ENCODE data around the gene YY1. TPM values are rescaled to one million over a fixed set of nuclear protein-coding genes. Genes with fewer than 3 reads are reported as not detected.

Gene YY1
- polyA plus RNA-seq (2011; rRNA removed) (61.6 and 65.8 TPM in 2 replicates), polyA plus RNA-seq (2017; fragmentation: RNase III; extraction: RNeasy Plus Mini Kit Qiagen cat#74134 plus additional on column Dnase treatment) (58.1 to 59.6 TPM (median 58.4 TPM) in 3 replicates), polyA minus RNA-seq (2011; rRNA and poly(A)+ RNA removed) (27.6 and 36.8 TPM in 2 replicates)
- polyA plus RNA-seq (2012; cell fraction: cytosol; rRNA removed), result 23.0 and 24.3 TPM in 2 replicates
- polyA plus RNA-seq (2012; cell fraction: nucleus; rRNA removed), result 22.9 and 23.5 TPM in 2 replicates

DNA sequence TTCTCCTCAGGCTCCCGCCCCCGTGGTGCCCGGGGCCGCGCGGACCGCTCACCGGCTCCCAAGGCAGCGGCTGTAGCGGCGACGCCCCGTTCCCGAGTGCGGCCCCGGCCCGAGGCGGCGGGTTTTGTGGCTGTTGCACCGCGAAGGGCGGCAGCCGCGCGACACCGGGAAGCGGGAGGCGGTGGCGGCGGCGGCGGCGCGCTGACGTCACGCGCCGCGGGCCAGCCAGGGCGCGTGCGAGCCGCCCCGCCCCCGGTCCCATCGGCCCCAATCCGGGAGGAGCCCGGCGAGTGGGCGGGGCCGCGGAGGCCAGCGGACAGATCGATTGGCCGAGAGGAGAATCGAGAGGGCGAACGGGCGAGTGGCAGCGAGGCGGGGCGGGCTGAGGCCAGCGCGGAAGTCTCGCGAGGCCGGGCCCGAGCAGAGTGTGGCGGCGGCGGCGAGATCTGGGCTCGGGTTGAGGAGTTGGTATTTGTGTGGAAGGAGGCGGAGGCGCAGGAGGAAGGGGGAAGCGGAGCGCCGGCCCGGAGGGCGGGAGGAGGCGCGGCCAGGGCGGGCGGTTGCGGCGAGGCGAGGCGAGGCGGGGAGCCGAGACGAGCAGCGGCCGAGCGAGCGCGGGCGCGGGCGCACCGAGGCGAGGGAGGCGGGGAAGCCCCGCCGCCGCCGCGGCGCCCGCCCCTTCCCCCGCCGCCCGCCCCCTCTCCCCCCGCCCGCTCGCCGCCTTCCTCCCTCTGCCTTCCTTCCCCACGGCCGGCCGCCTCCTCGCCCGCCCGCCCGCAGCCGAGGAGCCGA, at the start of gene YY1:
TSS of gene YY1 (plus strand) at position 726 of the 792 bp plus-strand sequence. CDS start 101 bp downstream, outside the sequence.
- Histone ChIP-seq H3K9me3 (no peaks in the 10 kb centered on the region), H3K4me1 (peaks cover 31% of the 10 kb centered on the region; the same call in 2 of the 3 replicates), H3K27ac (peak within 1 kb of the TSS; percentile 96 to 98), H3K4me3 (peak within 1 kb of the TSS; percentile 66), H3K4me2 (peak within 1 kb of the TSS; percentile 92)
- CTCF ChIA-PET, result interaction anchor here (1.2 kb wide), 1 partner anchor 46 kb away, joined by 3 read pairs; no protein-coding TSS in a partner anchor
- DNase-seq (ENCODE audit: low read depth in 1 of 2, low spot score in 1 of 2) (peak; percentile 86 to 98), FAIRE-seq (no peak), ATAC-seq (peak; percentile 84 to 92)
- POLR2A ChIA-PET, result interaction anchor here (1.0 to 1.2 kb wide), 2 partner anchors 8 to 46 kb away, joined by 4 read pairs; no protein-coding TSS in a partner anchor
- 2% methylated on average over 22 of the region's 125 CpGs for WGBS (ENCODE audit: missing lambda C conversion rate)
- peak in 1 of 2 experiments; percentile 81 for TF ChIP-seq JUN (IDR thresholded peaks at IDR 0.05)
- TF ChIP-seq HOXA7 (CRISPR knock-in tag; IDR thresholded peaks at IDR 0.05), result no peak
- TF ChIP-seq CBX2 (IDR thresholded peaks at IDR 0.05; ENCODE audit: borderline replicate concordance, low read depth), result no peak
- TF ChIP-seq POLR2A (IDR thresholded peaks at IDR 0.05; ENCODE audit: low read length), result peak; percentile 52
- no peak for TF ChIP-seq POLR2AphosphoS2 (conservative IDR thresholded peaks at IDR 0.05; ENCODE audit: low read length)
- TF ChIP-seq, protein P1, sequence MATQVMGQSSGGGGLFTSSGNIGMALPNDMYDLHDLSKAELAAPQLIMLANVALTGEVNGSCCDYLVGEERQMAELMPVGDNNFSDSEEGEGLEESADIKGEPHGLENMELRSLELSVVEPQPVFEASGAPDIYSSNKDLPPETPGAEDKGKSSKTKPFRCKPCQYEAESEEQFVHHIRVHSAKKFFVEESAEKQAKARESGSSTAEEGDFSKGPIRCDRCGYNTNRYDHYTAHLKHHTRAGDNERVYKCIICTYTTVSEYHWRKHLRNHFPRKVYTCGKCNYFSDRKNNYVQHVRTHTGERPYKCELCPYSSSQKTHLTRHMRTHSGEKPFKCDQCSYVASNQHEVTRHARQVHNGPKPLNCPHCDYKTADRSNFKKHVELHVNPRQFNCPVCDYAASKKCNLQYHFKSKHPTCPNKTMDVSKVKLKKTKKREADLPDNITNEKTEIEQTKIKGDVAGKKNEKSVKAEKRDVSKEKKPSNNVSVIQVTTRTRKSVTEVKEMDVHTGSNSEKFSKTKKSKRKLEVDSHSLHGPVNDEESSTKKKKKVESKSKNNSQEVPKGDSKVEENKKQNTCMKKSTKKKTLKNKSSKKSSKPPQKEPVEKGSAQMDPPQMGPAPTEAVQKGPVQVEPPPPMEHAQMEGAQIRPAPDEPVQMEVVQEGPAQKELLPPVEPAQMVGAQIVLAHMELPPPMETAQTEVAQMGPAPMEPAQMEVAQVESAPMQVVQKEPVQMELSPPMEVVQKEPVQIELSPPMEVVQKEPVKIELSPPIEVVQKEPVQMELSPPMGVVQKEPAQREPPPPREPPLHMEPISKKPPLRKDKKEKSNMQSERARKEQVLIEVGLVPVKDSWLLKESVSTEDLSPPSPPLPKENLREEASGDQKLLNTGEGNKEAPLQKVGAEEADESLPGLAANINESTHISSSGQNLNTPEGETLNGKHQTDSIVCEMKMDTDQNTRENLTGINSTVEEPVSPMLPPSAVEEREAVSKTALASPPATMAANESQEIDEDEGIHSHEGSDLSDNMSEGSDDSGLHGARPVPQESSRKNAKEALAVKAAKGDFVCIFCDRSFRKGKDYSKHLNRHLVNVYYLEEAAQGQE (IDR thresholded peaks at IDR 0.05), result peak; percentile 86
- TF ChIP-seq MAZ (IDR thresholded peaks at IDR 0.05; ENCODE audit: borderline replicate concordance, low read depth, low read length), result no peak
- TF ChIP-seq, protein P2, sequence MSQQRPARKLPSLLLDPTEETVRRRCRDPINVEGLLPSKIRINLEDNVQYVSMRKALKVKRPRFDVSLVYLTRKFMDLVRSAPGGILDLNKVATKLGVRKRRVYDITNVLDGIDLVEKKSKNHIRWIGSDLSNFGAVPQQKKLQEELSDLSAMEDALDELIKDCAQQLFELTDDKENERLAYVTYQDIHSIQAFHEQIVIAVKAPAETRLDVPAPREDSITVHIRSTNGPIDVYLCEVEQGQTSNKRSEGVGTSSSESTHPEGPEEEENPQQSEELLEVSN (IDR thresholded peaks at IDR 0.05; ENCODE audit: borderline replicate concordance, low read depth), result 0 out of 2 replicates have a peak, but pooled peaks have one; percentile 20
- TF ChIP-seq RFX5 (IDR thresholded peaks at IDR 0.05), result 0 out of 2 replicates have a peak, but pooled peaks have one; percentile 56
- 0 out of 2 replicates have a peak, but pooled peaks have one; percentile 19 for TF ChIP-seq GATA3 (IDR thresholded peaks at IDR 0.05; ENCODE audit: borderline replicate concordance)
- TF ChIP-seq NPAS2 (CRISPR knock-in tag; IDR thresholded peaks at IDR 0.05; ENCODE audit: borderline replicate concordance), result no peak
- no peak for TF ChIP-seq BHLHE40 (IDR thresholded peaks at IDR 0.05; ENCODE audit: low read depth, low read length)
- TF ChIP-seq, protein P3, sequence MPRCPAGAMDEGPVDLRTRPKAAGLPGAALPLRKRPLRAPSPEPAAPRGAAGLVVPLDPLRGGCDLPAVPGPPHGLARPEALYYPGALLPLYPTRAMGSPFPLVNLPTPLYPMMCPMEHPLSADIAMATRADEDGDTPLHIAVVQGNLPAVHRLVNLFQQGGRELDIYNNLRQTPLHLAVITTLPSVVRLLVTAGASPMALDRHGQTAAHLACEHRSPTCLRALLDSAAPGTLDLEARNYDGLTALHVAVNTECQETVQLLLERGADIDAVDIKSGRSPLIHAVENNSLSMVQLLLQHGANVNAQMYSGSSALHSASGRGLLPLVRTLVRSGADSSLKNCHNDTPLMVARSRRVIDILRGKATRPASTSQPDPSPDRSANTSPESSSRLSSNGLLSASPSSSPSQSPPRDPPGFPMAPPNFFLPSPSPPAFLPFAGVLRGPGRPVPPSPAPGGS (IDR thresholded peaks at IDR 0.05), result peak; percentile 80; the same call in 2 of the 3 replicates
- peak; percentile 92 for TF ChIP-seq CHD2 (IDR thresholded peaks at IDR 0.05; ENCODE audit: low read length, partially characterized antibody)
- TF ChIP-seq, protein P4, sequence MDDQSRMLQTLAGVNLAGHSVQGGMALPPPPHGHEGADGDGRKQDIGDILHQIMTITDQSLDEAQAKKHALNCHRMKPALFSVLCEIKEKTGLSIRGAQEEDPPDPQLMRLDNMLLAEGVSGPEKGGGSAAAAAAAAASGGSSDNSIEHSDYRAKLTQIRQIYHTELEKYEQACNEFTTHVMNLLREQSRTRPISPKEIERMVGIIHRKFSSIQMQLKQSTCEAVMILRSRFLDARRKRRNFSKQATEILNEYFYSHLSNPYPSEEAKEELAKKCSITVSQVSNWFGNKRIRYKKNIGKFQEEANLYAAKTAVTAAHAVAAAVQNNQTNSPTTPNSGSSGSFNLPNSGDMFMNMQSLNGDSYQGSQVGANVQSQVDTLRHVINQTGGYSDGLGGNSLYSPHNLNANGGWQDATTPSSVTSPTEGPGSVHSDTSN (IDR thresholded peaks at IDR 0.05), result peak; percentile 47; the same call in 1 of the 2 replicates
- TF ChIP-seq HDAC2 (IDR thresholded peaks at IDR 0.05), result no peak

DNA sequence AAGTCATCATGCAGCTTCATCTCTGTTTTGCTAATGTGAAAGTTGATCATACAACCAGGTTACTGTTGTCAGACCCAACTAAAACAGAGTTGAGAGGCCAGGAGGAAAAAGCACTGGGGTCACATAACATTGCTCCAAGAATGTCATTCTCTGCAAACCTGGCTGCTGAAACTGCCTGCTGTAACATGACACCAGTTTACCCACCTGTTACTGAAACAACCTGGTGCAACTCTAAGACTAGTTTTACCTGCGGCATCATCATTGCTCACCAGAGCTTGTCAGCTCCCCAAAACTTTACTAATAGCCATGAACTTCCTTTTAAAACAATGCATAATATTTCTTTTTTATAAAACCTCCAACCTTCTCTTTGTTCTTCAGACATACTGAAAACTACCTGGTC, 48.8 kb upstream of the YY1 start:
- ChIA-PET CTCF (interaction anchor here (0.6 to 1.0 kb wide), 2 partner anchors 34 to 159 kb away, joined by 3 read pairs; no protein-coding TSS in a partner anchor), POLR2A (no interaction called here)
- Histone ChIP-seq H3K9me3 (no peaks in the 10 kb centered on the region), H3K27ac (no peak overlapping the region), H3K4me2 (no peak overlapping the region), H3K4me3 (no peak overlapping the region), H3K4me1 (peaks cover 15% of the 10 kb centered on the region)
- FAIRE-seq, result no peak
- ATAC-seq, result no peak
- TF ChIP-seq EHF (CRISPR knock-in tag; IDR thresholded peaks at IDR 0.05) (no peak), HOXB5 (CRISPR knock-in tag; IDR thresholded peaks at IDR 0.05) (no peak), RNF2 (IDR thresholded peaks at IDR 0.05; ENCODE audit: borderline replicate concordance, low read depth) (no peak), CHD4 (IDR thresholded peaks at IDR 0.05; ENCODE audit: borderline replicate concordance) (no peak)
- no peak for DNase-seq (ENCODE audit: low read depth in 1 of 2, low spot score in 1 of 2)
- 100% methylated on average over 1 of the region's 1 CpG for WGBS (ENCODE audit: missing lambda C conversion rate)

All from A549 (cell line).